Hematopoietic multipotent progenitor cell treated with erythropoietin and hydrocortisone succinate and interleukin-3 and kit ligand, for 8 days (in vitro differentiated cells): ENCODE measurements around the gene PCDHA1.

Source experiments
- DNase-seq: peaks from one replicate; pipeline ENCODE4 v3.0.0-alpha.2; 2015

The PCDHA1 gene

GRCh38 chr5:140926443-140927227 lies 140.7 kb downstream of the PCDHA1 start:
- peak; percentile 1 for DNase-seq

GRCh38 chr5:140927228-140927573 lies 141.3 kb downstream of the PCDHA1 start:
- DNase-seq = no peak

GRCh38 chr5:140934964-140935606 lies 149.1 kb downstream of the PCDHA1 start:
- no peak for DNase-seq

- no peak for DNase-seq
Observed at GRCh38 chr5:140946578-140946977, 160.6 kb downstream of the PCDHA1 start.

- DNase-seq = no peak
Observed at GRCh38 chr5:140951636-140952035, 165.7 kb downstream of the PCDHA1 start.

- no peak for DNase-seq
Observed at GRCh38 chr5:140953234-140953633, 167.3 kb downstream of the PCDHA1 start.

- no peak for DNase-seq
Observed at GRCh38 chr5:140962190-140962589, 176.2 kb downstream of the PCDHA1 start.

GRCh38 chr5:140964356-140964755 lies 178.4 kb downstream of the PCDHA1 start:
- no peak for DNase-seq

- no peak for DNase-seq
Observed at GRCh38 chr5:140965905-140966292, 180.0 kb downstream of the PCDHA1 start.

- no peak for DNase-seq
Observed at GRCh38 chr5:140966293-140967225, 180.6 kb downstream of the PCDHA1 start, which contains the start of gene PCDHAC2. Gene PCDHAC2, plus strand, starts transcription at chr5:140966476. Its CDS starts 291 bp downstream, at chr5:140966767.

- DNase-seq = no peak
Observed at GRCh38 chr5:140967226-140967893, 181.4 kb downstream of the PCDHA1 start.

GRCh38 chr5:140969880-140970279 lies 183.9 kb downstream of the PCDHA1 start:
- DNase-seq = no peak

GRCh38 chr5:140973550-140973949 lies 187.6 kb downstream of the PCDHA1 start:
- DNase-seq = no peak

- DNase-seq = no peak
Observed at GRCh38 chr5:140977003-140977402, 191.1 kb downstream of the PCDHA1 start.

GRCh38 chr5:140978260-140978659 lies 192.3 kb downstream of the PCDHA1 start:
- DNase-seq = no peak

- DNase-seq = no peak
Observed at GRCh38 chr5:140978983-140979382, 193.0 kb downstream of the PCDHA1 start.

GRCh38 chr5:140982083-140982716 lies 196.3 kb downstream of the PCDHA1 start:
- no peak for DNase-seq

GRCh38 chr5:140986117-140986521 lies 200.2 kb downstream of the PCDHA1 start:
- no peak for DNase-seq

- no peak for DNase-seq
Observed at GRCh38 chr5:140988100-140988499, 202.2 kb downstream of the PCDHA1 start.

- no peak for DNase-seq
Observed at GRCh38 chr5:140988608-140989007, 202.7 kb downstream of the PCDHA1 start.

- no peak for DNase-seq
Observed at GRCh38 chr5:140989254-140990020, 203.5 kb downstream of the PCDHA1 start.
